DND-41 (cell line): ENCODE data around the gene PRKCA.

Experiments used
- ATAC-seq: fragments of 200-7000 bp; cut with Tn5 transposase; 3 replicates; pipeline ENCODE4 v1.9.1; 2021; ENCODE audit warnings: low read depth; ENCODE audit not compliant: insufficient read depth
- DNase-seq: peaks from one replicate; pipeline ENCODE4 v3.0.0-alpha.2; 2020
- H2AFZ ChIP-seq: 2 replicates; pipeline ENCODE4 v1.6.0; 2012; ENCODE audit warnings: low read depth, low read length
- H3K27ac ChIP-seq: 2 replicates; pipeline ENCODE4 v1.5.1; 2012; ENCODE audit warnings: low read length, inconsistent platforms
- H3K27me3 ChIP-seq: fragments of 200-600 bp; sonication (generic); 2 replicates; pipeline ENCODE4 v1.6.0; 2012; ENCODE audit warnings: low read length, mild to moderate bottlenecking, inconsistent platforms; ENCODE audit not compliant: insufficient read depth, poor library complexity
- H3K36me3 ChIP-seq: 2 replicates; pipeline ENCODE4 v1.5.1; 2012; ENCODE audit warnings: low read length, inconsistent platforms; ENCODE audit not compliant: insufficient read depth
- H3K4me1 ChIP-seq: 2 replicates; pipeline ENCODE4 v1.5.1; 2012; ENCODE audit warnings: mild to moderate bottlenecking, low read length; ENCODE audit not compliant: insufficient read depth
- H3K4me2 ChIP-seq: 2 replicates; pipeline ENCODE4 v1.6.0; 2012; ENCODE audit warnings: mild to moderate bottlenecking, moderate library complexity, low read length, inconsistent platforms; ENCODE audit not compliant: insufficient read depth
- H3K4me3 ChIP-seq, 2 experiments: fragments of 200-600 bp in 1 of 2; shearing (Covaris generic) in 1 of 2; 2 replicates each; pipeline ENCODE4 v1.5.1; 2012 to 2016; ENCODE audit warnings: inconsistent platforms in 2 of 2, low read length in 2 of 2, mild to moderate bottlenecking in 2 of 2, low read depth in 1 of 2, moderate library complexity in 1 of 2
- H3K79me2 ChIP-seq: 2 replicates; pipeline ENCODE4 v1.6.0; 2012; ENCODE audit warnings: low read length, inconsistent platforms; ENCODE audit not compliant: insufficient read depth
- H3K9ac ChIP-seq: 2 replicates; pipeline ENCODE4 v1.6.0; 2012; ENCODE audit warnings: low read depth, mild to moderate bottlenecking, inconsistent platforms, low read length, moderate library complexity
- H3K9me3 ChIP-seq: 2 replicates; pipeline ENCODE4 v1.5.1; 2012; ENCODE audit warnings: low read length, moderate library complexity, mild to moderate bottlenecking, inconsistent platforms; ENCODE audit not compliant: insufficient read depth, severe bottlenecking
- H4K20me1 ChIP-seq: 2 replicates; pipeline ENCODE4 v1.6.0; 2012; ENCODE audit warnings: low read length; ENCODE audit not compliant: insufficient read depth
- CTCF ChIP-seq: IDR thresholded peaks from 2 replicates; pipeline ENCODE4 v1.5.1; 2012; ENCODE audit warnings: borderline replicate concordance, low read length, moderate library complexity, mild to moderate bottlenecking; ENCODE audit not compliant: poor library complexity, severe bottlenecking; ENCODE audit errors: extremely low read depth
- EZH2 ChIP-seq: IDR thresholded peaks from 3 replicates; pipeline ENCODE4 v1.6.1; 2012; ENCODE audit warnings: borderline replicate concordance, low read depth, mild to moderate bottlenecking, moderate library complexity, low read length, inconsistent platforms; ENCODE audit not compliant: severe bottlenecking

PRKCA gene

GRCh38 chr17:66855204-66855603, 552.8 kb downstream of the PRKCA start:
- Histone ChIP-seq H3K79me2 (no peaks in the 10 kb centered on the region), H3K4me2 (no peak overlapping the region), H3K27me3 (no peaks in the 10 kb centered on the region), H2AFZ (no peak overlapping the region), H3K27ac (no peak overlapping the region), H3K9ac (no peak overlapping the region), H4K20me1 (no peaks in the 10 kb centered on the region), H3K9me3 (peaks cover 7% of the 10 kb centered on the region), H3K4me3 (no peak overlapping the region), H3K4me1 (no peaks in the 10 kb centered on the region), H3K36me3 (no peaks in the 10 kb centered on the region)
- ATAC-seq (no peak), DNase-seq (no peak)
- TF ChIP-seq CTCF (no peak), EZH2 (no peak)

- H3K4me3 ChIP-seq = no peak overlapping the region
- TF ChIP-seq EZH2 = no peak
- TF ChIP-seq CTCF = no peak
- H3K9ac ChIP-seq = no peak overlapping the region
- H3K4me1 ChIP-seq = no peaks in the 10 kb centered on the region
- peaks cover 7% of the 10 kb centered on the region for H3K9me3 ChIP-seq
- H2AFZ ChIP-seq = no peak overlapping the region
- no peak for DNase-seq
- ATAC-seq = no peak
- H3K27ac ChIP-seq = no peak overlapping the region
- no peak overlapping the region for H3K4me2 ChIP-seq
- H3K36me3 ChIP-seq = no peaks in the 10 kb centered on the region
- H3K27me3 ChIP-seq = no peaks in the 10 kb centered on the region
- H4K20me1 ChIP-seq = no peaks in the 10 kb centered on the region
- H3K79me2 ChIP-seq = no peaks in the 10 kb centered on the region
These were observed 556.0 kb downstream of the PRKCA start for GRCh38 chr17:66858226-66859083.

- ATAC-seq = no peak
These were observed 556.9 kb downstream of the PRKCA start for GRCh38 chr17:66859353-66859752.

More at GRCh38 chr17:66859353-66859752, 556.9 kb downstream of the PRKCA start:
- no peaks in the 10 kb centered on the region for H3K4me1 ChIP-seq
- no peak for TF ChIP-seq EZH2
- TF ChIP-seq CTCF = no peak
- no peaks in the 10 kb centered on the region for H4K20me1 ChIP-seq
- no peak overlapping the region for H3K4me3 ChIP-seq
- H2AFZ ChIP-seq = no peak overlapping the region
- H3K27ac ChIP-seq = no peak overlapping the region
- H3K9ac ChIP-seq = no peak overlapping the region
- H3K79me2 ChIP-seq = no peaks in the 10 kb centered on the region
- H3K4me2 ChIP-seq = no peak overlapping the region
- DNase-seq = no peak
- H3K27me3 ChIP-seq = no peaks in the 10 kb centered on the region
- H3K9me3 ChIP-seq = peaks cover 7% of the 10 kb centered on the region
- H3K36me3 ChIP-seq = no peaks in the 10 kb centered on the region
